ENCODE data around the gene MKLN1. TPM values are rescaled to one million over a fixed set of nuclear protein-coding genes. Genes with fewer than 3 reads are reported as not detected.

The MKLN1 gene
- total RNA-seq, 3 donors from 2014 or later (not counting 1 experiment from before 2014, with no cell fraction given), result 59.1 to 79.6 (median 65.0) TPM

DNA sequence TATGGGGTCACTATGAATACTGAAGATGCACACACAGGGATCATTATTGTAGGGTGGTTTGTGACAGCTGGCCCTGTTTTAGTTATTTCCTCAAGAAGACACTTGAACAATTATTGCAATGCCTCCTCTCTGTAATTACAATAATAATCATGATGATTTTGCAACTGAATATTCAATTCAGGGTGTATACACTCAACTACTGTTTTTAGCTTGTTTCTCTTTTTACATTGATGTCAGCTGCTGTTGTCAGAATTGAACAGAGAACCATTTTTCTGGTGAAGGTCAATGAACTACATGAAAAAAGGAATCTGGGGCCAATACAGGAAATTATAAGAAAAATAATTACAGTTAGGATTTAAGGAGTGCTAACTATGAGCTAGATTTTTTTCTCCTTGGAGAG, 28.6 kb upstream of the MKLN1 start:
- intact Hi-C loops (cut with micrococcal nuclease), result no loop called here
- DNase-seq (no peak), ATAC-seq (no peak)
- H3K4me1 ChIP-seq (ENCODE audit: control insufficient read depth, insufficient read depth, low read length), result no peaks in the 10 kb centered on the region
- H3K36me3 ChIP-seq (ENCODE audit: control insufficient read depth, insufficient read depth, low read length), result no peaks in the 10 kb centered on the region
- Mint-ChIP-seq H3K27me3 (ENCODE audit: low read depth in 2 of 2) (peaks cover 5 to 6% of the 10 kb centered on the region in 2 donors), H3K9me3 (no peaks in the 10 kb centered on the region), H3K4me1 (no peaks in the 10 kb centered on the region), H3K36me3 (no peaks in the 10 kb centered on the region), H3K27ac (no peak overlapping the region), H3K4me3 (no peak overlapping the region)
- H3K27ac ChIP-seq (ENCODE audit: low read length), result no peak overlapping the region
- H3K4me3 ChIP-seq (ENCODE audit: low read length), result no peak overlapping the region
- TF ChIP-seq, protein P1, sequence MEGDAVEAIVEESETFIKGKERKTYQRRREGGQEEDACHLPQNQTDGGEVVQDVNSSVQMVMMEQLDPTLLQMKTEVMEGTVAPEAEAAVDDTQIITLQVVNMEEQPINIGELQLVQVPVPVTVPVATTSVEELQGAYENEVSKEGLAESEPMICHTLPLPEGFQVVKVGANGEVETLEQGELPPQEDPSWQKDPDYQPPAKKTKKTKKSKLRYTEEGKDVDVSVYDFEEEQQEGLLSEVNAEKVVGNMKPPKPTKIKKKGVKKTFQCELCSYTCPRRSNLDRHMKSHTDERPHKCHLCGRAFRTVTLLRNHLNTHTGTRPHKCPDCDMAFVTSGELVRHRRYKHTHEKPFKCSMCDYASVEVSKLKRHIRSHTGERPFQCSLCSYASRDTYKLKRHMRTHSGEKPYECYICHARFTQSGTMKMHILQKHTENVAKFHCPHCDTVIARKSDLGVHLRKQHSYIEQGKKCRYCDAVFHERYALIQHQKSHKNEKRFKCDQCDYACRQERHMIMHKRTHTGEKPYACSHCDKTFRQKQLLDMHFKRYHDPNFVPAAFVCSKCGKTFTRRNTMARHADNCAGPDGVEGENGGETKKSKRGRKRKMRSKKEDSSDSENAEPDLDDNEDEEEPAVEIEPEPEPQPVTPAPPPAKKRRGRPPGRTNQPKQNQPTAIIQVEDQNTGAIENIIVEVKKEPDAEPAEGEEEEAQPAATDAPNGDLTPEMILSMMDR (IDR thresholded peaks at IDR 0.05), result no peak
- no peaks in the 10 kb centered on the region for H3K9me3 ChIP-seq (ENCODE audit: control insufficient read depth, insufficient read depth, low read length)
- H3K27me3 ChIP-seq (ENCODE audit: control insufficient read depth, insufficient read depth, low read length), result no peaks in the 10 kb centered on the region

DNA sequence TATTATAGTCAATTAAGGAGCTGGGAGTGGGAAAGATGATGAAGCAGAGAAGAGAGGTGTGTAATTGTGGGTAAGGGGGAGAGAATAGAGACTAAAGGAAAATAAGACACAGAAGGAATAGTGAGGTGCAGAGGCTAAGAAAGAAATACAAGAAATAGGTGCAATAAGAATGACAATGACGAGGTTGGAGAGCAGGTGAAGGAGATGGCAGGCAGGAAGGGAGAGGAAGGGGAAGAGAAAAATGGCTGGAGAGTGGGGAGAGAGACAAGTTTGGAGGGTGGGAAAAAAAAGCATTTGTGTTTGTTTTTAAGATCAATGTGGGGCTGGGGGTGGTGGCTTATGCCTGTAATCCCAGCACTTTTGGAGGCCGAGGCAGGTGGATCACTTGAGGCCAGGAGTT, 27.6 kb upstream of the MKLN1 start:
- Mint-ChIP-seq H3K4me3 (no peak overlapping the region), H3K9me3 (no peaks in the 10 kb centered on the region), H3K4me1 (no peaks in the 10 kb centered on the region), H3K27me3 (ENCODE audit: low read depth in 2 of 2) (peaks cover 0 to 5% of the 10 kb centered on the region in 2 donors), H3K36me3 (no peaks in the 10 kb centered on the region), H3K27ac (no peak overlapping the region)
- WGBS (ENCODE audit: insufficient coverage), result 91% methylated on average over 2 of the region's 2 CpGs
- H3K4me3 ChIP-seq (ENCODE audit: low read length), result no peak overlapping the region
- DNase-seq, result no peak
- no peaks in the 10 kb centered on the region for H3K36me3 ChIP-seq (ENCODE audit: control insufficient read depth, insufficient read depth, low read length)
- H3K4me1 ChIP-seq (ENCODE audit: control insufficient read depth, insufficient read depth, low read length), result no peaks in the 10 kb centered on the region
- H3K27me3 ChIP-seq (ENCODE audit: control insufficient read depth, insufficient read depth, low read length), result no peaks in the 10 kb centered on the region
- intact Hi-C loops (cut with micrococcal nuclease), result no loop called here
- no peak for ATAC-seq
- H3K9me3 ChIP-seq (ENCODE audit: control insufficient read depth, insufficient read depth, low read length), result no peaks in the 10 kb centered on the region
- H3K27ac ChIP-seq (ENCODE audit: low read length), result no peak overlapping the region
- TF ChIP-seq, protein P1 (IDR thresholded peaks at IDR 0.05), result no peak

DNA sequence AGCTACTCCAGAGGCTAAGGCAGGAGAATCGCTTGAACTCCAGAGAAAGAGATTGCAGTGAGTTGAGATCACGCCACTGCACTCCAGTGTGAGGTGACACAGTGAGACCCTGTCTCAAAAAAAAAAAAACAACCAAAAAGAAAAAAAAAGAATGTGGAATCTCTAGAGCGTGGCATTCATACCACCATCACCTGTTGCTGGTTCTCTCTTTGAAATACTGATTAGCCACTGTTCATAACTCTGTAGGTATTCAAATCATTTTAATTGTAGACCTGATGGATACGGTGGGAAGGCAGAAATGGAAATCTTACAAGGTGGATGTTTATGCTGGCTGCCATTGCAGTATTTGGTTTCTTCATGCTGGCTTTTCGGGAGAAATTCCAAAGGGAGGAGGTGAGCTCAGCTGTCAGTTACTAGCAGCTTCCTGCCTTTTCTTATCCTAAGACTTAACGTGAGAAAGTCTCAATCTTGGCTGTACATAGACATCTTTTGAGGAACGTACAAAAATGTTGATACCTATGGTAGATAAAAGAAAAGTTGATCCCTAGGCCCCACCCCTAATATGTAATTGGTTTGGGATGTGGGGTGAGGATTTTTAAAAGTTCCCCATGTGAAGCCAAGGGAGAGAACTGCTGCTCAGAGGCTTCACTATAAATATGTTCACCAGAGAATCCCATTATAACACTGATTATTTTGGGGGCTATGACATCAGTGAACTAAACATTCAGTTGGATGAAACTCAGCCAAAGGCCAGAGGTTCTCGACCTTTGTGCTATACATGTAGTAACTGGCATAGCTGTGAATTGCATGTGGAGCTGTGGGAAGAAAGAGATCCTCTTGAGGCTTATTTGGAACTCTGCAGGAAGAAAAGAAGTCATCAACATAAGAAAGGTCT, 26.9 kb upstream of the MKLN1 start:
- TF ChIP-seq, protein P1 (IDR thresholded peaks at IDR 0.05), result no peak
- Histone ChIP-seq H3K27me3 (ENCODE audit: control insufficient read depth, insufficient read depth, low read length) (no peaks in the 10 kb centered on the region), H3K36me3 (ENCODE audit: control insufficient read depth, insufficient read depth, low read length) (no peaks in the 10 kb centered on the region), H3K9me3 (ENCODE audit: control insufficient read depth, insufficient read depth, low read length) (no peaks in the 10 kb centered on the region), H3K4me3 (ENCODE audit: low read length) (no peak overlapping the region), H3K4me1 (ENCODE audit: control insufficient read depth, insufficient read depth, low read length) (no peaks in the 10 kb centered on the region), H3K27ac (ENCODE audit: low read length) (no peak overlapping the region)
- no peak overlapping the region for H3K4me3 Mint-ChIP-seq
- no peak for ATAC-seq
- H3K36me3 Mint-ChIP-seq, result no peaks in the 10 kb centered on the region
- H3K9me3 Mint-ChIP-seq, result no peaks in the 10 kb centered on the region
- no peaks in the 10 kb centered on the region for H3K4me1 Mint-ChIP-seq
- peaks cover 0 to 5% of the 10 kb centered on the region in 2 donors for H3K27me3 Mint-ChIP-seq (ENCODE audit: low read depth in 2 of 2)
- intact Hi-C loops (cut with micrococcal nuclease), result no loop called here
- no peak for DNase-seq
- no peak overlapping the region for H3K27ac Mint-ChIP-seq
- WGBS (ENCODE audit: insufficient coverage), result 73% methylated on average over 7 of the region's 8 CpGs
